SH-SY5Y (cell line): Measurements from ENCODE around the gene SNAPC1.

Experiments
- GATA2 ChIP-seq: IDR thresholded peaks from 2 replicates; pipeline ENCODE4 v1.6.1; 2011; ENCODE audit warnings: mild to moderate bottlenecking, low read depth, low read length
- GATA3 ChIP-seq: IDR thresholded peaks from 2 replicates; pipeline ENCODE4 v1.6.1; 2011; ENCODE audit warnings: low read depth, mild to moderate bottlenecking, low read length, moderate library complexity

DNA sequence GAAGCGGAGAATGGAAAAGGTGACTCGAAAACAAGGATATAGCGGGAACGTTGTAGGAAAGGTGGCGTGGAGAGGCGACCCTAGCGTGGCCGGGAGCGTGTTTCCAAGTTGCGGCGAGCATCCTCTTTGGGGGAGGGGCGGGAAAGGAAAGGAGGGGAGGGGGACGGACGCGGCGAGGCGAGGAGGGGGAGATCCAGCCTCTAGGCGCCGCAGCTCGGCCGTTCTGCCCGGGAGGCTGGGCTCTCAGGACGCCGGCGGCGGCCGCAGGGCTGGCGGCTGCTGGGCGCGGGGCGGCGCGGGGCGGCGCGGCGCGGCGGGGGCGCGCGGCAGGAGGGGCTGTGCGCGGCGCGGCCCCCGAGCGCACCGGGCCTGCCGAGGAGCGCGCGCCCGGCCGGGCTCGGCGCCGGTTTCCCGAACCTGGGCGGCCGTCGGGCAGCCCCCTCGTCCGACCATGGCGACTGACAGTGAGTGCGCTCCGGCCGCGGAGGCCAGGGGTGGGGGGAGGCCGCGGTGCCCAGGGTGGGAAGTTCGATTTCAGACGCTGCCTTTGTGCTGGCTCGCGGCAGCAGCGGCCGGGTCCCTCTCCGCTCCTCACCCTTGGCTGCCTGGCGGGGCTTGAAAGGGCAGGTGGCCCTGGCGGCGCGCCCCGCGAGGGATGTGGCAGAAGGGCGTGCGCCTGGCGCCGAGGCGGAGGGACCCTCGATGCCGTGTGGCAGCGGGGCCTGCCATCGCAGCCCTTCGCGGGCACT, 50.3 kb downstream of the SNAPC1 start, which contains the start of gene SYT16:
- TF ChIP-seq GATA2 (no peak), GATA3 (no peak)
